Nucleus accumbens (tissue), 56 donors: ENCODE data around the gene MINK1.
"Not testable (repeated sequence)": the region's sequence is repeated elsewhere in the genome, so short reads cannot be mapped to it uniquely, and the experiment has no call there.

Experiments used
- DNase-seq, 56 donors: peaks; one replicate each; lab custom pipeline; 2025; lab: John Stamatoyannopoulos, UW

Gene MINK1

DNA sequence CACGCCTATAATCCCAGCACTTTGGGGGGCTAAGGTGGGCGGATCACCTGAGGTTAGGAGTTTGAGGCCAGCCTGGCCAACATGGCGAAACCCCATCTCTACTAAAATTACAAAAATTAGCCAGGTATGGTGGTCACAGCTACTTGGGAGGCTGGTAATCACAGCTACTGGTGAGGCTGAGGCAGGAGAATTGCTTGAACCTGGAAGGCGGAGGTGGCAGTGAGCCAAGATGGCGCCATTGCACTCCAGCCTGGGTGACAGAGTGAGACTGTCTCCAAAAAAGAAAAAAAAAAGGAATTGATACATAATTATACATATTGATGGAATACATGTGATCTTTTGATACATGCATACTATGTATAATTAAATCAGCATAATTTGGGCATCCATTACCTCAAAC lies 34.4 kb downstream of the MINK1 start:
- DNase-seq: not testable (repeated sequence)

DNA sequence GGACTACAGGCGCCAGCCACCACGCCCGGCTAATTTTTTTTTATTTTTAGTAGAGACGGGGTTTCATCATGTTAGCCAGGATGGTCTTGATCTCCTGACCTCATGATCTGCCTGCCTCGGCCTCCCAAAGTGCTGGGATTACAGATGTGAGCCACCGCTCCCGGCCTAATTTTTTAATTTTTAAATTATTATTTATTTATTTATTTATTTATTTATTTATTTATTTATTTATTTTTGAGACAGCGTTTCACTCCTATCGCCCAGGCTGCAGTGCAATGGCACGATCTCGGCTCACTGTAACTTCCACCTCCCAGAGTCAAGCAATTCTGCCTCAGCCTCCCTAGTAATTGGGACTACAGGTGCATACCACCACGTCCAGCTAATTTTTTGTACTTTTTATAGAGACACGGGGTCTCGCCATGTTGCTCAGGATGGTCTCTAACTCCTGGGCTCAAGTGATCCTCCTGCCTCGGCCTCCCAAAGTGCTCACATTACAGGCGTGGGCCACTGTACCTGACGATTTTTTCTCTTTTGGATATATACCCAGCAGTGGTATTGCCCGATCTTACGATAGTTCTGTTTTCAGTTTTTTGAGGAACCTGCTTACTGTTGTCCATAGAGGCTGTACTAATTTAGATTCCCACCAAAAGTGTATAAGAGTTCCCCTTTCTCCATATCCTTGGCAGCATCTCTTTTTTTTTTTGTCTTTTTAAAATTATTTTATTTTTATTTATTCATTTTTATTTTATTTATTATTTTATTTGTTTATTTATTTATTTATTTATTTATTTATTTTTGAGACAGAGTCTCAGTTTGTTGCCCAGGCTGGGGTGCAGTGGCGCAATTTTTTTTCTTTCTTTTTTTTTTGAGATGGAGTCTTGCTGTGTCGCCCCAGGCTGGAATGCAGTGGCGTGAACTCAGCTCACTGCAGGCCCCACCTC lies 36.2 kb downstream of the MINK1 start:
- DNase-seq: not testable (repeated sequence)

DNA sequence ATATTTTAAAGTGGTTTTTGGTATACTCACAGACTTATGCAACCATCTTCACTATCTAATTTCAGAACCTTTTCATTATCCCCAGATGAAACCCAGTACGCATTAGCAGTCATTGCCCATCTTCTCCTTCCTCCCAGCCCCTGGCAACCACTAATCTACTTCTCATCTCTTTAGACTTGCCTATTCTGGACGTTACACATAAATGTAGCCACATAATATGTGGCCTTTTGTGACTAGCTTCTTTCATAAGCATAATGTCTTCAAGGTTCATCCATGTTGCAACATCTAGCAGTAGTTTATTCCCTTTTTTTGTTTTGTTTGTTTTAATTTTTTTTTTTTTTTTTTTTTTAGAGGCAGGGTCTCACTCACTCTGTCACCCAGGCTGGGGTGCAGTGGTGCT lies 37.7 kb downstream of the MINK1 start:
- DNase-seq: no peak

DNA sequence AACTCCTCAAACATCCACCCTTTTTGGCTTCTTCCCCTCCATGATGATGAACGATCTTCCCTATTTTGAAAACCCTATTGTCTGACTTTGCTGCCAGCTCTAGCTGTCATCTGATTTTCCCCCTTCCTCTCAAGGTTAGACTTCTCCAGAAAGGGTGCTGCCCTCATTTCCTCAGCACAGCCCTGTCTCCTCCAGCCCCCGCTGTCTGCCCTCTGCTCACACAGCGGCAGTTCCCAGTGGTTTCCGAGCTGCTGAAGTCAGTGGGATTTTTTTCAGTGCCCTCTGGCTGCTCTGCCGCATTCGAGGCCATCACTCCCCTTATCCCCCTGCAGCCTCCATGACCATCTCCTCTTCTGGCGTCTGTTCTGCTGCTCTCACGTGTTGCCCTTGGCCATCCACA lies 39.6 kb downstream of the MINK1 start:
- DNase-seq: peak in 34 of 56 donors; percentile 6 to 73 (median 26)

DNA sequence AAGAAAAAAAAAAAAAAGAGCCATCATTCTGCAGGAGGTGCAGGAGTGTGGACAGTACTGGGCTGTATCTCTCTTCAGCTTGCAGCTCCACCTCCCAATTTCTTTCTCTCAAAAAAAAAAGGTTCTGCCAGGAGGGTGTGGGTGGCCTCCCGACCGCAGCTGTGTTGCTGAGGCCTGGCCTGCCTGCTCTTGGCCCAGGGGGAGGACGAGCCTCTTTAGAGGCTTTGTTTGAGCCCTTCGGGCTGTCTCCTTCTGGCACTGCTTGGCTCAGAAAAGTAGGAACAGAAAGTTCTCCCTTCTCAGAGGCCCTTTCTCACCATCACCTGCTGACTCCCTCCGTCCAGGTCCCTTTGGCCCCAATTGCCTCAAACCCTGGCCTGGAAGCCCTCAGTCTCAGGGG lies 43.9 kb downstream of the MINK1 start:
- DNase-seq: peak in 44 of 56 donors; percentile 8 to 78 (median 40)

DNA sequence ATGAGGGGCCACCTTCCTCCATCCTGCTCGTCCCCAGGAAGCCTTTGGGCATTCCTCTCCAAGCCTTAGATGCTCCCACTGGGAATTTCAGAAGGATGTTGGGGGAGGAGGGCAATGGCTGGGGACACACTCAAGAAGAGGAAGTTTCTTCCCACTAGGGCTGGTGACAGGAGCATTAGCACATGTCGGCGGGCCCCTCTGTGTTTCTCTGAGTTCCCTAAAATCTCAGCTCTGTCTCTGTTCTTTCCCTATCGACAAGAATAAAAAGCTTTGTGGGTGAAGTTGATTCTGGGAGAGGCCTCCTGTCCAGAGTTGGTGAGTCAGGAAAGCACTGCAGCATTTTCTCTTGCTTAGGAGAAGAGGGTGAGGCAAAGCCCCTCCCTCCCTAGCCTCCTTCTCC lies 46.5 kb downstream of the MINK1 start:
- peak in 1 of 56 donors; percentile 10 for DNase-seq

DNA sequence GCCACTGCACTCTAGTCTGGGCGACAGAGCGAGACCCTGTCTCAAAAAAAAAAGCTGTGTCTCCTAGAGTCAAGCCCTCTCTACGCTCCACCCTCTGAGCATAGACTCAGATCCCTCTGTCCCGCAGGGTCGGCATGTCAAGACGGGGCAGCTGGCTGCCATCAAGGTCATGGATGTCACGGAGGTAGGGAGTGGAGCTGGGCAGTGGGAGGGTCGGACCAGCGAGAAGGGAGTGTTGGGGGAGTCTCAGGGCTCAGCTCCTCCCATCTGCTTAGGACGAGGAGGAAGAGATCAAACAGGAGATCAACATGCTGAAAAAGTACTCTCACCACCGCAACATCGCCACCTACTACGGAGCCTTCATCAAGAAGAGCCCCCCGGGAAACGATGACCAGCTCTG lies 47.7 kb downstream of the MINK1 start:
- no peak for DNase-seq

DNA sequence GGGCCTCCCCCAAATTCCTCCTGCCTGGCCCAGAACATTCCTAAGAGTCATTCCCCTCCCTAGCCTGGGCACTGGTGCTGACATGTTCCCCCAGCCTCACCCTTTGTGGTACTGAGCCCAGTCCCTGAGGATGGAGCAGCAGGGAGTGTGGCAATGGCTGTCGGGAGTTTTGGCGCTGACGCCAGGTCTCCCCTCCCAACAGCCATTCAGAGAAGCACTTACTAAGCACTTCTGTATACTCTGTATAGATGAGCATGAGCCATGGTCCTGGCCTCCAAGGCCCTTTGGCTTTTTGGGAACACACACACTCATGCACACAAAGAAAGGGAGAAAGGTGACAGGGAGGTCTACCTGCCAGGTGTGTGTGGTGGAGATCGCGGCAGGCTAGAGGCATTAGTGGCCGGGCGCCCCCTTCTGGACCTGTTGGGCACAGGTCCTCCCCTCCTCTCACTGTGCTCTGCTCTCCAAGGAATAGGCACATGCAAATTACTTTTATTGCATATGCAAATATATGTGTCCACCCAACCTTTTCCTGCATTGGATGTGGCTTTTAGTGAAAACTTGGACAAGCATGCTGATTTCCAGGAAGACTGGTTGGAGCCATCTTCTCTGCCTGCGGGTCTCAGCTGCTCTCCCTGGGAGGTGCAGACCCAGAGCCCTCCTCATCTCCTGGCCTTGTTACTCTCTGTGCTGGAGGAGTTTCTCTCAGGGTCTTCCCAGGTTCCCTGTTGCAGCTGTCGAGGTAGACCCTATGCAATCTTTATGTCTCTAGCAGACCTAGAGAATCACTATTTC lies 48.8 kb downstream of the MINK1 start:
- peak in 42 of 56 donors; percentile 13 to 75 (median 38) for DNase-seq

DNA sequence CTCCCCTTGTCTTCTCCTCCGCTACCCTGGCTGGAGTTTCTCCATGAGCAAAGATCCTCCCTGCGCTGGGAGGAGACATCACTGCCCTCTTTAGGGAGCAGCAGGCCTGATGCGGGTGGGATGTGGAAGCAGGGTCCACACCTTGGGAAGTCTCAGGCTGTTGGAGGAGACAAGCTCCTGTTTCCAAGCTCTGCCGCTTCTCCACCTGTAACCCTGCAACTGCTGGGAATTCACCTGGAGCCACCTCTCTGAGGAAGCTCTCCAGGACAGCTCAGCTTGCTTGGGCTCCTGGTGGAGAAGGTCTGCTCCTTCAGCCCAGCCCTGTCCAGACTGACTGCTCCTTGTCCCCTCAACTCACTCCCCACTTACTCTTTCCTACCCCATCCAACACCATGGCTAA lies 51.3 kb downstream of the MINK1 start:
- DNase-seq: no peak

DNA sequence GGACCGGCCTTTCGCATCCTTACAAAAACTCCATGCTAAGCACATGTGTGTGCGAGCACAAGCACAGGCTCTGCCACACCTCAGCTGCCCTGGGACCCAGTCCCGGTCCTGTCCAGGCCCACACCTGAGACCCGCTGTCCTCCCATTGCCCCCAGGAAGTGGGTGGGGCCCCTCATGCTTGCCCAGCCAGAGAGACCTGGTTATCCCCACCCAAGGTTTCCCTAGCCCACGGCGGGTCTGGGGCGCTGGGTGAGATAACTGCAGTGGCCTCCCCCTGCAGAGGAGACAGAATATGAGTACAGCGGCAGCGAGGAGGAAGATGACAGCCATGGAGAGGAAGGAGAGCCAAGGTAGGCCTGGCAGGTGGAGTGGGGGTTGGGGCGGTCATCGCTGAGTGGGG lies 53.7 kb downstream of the MINK1 start:
- no peak for DNase-seq

DNA sequence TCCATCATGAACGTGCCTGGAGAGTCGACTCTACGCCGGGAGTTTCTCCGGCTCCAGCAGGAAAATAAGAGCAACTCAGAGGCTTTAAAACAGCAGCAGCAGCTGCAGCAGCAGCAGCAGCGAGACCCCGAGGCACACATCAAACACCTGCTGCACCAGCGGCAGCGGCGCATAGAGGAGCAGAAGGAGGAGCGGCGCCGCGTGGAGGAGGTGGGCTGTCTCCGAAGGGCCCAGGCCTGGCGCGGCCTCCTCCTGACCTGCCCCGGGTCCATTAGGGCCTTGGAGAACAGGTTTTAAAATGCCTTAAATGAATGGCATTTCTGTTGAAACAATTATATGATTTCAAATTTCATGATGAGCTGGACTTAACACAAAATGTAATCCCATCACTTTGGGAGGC lies 54.4 kb downstream of the MINK1 start:
- no peak for DNase-seq

DNA sequence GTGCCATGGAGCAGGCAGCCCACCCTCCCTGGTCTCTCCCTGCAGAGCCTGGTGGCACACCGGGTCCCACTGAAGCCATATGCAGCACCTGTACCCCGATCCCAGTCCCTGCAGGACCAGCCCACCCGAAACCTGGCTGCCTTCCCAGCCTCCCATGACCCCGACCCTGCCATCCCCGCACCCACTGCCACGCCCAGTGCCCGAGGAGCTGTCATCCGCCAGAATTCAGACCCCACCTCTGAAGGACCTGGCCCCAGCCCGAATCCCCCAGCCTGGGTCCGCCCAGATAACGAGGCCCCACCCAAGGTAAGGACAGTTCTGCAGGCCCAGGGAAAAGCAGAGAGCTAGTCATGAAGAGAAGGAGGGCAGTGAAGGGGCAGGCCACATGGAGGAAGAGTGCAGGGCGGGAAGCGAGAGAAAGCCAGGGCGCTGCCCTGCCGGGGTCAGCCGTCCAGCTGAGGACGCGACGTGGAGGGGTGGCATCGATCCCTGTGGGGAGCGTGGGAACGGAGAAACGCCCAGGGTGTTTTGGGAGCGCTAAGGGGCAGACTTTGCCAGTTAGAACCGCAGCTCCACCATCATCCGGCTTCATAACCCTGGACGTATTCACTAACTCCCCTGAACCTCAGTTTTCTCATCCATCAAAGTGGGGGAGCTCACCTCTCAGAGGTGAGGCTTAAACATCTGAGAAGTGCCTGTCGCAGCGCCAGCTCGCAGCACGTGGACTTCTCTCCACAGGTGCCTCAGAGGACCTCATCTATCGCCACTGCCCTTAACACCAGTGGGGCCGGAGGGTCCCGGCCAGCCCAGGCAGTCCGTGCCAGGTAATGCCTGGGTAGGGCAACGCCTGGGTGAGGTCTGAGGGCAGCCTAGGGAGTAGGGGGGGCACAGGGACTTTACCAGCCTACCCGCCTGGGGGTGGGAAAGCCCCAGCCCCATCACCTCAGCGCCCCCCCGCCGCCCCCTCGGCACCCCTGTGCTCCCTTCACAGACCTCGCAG lies 58.6 kb downstream of the MINK1 start:
- no peak for DNase-seq

DNA sequence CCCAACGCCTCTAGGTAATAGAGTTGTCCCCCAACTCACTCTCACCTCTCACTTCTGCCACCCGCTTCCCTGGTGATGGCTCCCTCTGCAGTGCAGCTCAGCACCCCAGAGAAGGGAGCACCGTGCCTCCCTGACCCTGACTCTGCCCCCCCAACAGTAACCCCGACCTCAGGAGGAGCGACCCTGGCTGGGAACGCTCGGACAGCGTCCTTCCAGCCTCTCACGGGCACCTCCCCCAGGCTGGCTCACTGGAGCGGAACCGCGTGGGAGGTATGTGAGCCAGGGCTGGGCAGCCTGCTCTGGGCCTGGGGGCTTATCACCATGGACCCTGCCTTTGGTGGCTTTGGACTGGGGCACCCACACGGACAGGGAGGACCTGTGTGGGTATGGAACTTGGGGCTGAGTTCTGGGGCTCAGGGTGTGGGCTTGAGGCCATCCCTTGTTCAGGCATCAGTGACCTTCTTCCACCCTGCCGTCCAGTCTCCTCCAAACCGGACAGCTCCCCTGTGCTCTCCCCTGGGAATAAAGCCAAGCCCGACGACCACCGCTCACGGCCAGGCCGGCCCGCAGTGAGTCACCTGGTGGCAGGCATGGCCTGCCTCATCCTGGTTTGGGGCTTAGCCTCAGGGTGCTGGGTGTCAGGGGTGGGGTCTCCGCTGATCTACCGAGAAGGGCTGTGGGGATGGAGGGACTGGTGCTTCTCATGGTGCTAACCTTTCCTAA lies 59.5 kb downstream of the MINK1 start:
- no peak for DNase-seq

DNA sequence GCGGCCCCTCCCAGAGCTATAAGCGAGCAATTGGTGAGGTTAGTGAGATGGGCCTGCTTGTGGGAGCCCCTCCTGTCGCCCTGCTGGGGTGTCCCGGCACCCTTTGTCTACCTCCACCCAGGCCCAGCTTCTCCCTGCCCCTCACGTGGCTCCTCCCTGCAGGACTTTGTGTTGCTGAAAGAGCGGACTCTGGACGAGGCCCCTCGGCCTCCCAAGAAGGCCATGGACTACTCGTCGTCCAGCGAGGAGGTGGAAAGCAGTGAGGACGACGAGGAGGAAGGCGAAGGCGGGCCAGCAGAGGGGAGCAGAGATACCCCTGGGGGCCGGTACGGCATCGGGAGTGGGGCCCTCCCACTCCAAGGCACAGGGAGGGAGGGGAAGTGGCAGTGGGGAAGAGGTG lies 60.1 kb downstream of the MINK1 start:
- DNase-seq: no peak

DNA sequence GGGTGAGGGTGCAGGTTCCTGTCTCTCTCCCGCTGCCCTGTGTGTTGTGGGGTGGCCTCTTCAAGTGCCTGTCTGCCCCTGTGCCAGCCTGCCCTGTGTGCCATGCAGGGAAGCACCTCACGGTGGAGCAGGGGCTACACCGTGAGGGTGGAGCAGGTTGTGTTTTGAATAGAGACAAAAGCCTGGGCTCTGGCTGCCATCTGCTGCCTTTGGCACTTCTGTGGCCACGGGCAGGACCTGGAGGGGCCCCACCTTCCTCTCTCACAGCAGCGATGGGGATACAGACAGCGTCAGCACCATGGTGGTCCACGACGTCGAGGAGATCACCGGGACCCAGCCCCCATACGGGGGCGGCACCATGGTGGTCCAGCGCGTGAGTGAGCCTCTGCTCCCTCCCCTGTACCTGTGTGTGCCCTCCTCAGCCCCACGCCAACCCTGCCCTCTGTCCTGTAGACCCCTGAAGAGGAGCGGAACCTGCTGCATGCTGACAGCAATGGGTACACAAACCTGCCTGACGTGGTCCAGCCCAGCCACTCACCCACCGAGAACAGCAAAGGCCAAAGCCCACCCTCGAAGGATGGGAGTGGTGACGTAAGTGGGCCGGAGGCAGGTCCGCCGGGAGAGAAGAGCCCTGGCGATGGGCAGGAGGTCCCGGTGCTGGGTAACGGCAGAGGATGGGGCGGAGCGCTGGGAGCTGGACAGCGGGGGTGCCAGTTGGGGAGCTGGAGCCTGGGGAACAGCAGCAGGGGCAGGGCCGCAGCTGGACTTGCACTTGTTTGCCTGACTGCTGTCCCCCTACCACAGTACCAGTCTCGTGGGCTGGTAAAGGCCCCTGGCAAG lies 60.8 kb downstream of the MINK1 start:
- DNase-seq: no peak

DNA sequence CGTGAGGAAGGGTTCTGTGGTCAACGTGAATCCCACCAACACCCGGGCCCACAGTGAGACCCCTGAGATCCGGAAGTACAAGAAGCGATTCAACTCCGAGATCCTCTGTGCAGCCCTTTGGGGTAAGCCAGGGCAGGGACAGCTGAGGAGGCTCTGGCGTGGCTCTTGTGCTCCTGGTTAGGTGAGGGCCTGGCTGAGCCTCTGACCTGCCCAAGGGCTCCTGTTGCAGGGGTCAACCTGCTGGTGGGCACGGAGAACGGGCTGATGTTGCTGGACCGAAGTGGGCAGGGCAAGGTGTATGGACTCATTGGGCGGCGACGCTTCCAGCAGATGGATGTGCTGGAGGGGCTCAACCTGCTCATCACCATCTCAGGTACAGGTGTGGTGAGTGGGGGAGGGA lies 62.0 kb downstream of the MINK1 start:
- no peak for DNase-seq

DNA sequence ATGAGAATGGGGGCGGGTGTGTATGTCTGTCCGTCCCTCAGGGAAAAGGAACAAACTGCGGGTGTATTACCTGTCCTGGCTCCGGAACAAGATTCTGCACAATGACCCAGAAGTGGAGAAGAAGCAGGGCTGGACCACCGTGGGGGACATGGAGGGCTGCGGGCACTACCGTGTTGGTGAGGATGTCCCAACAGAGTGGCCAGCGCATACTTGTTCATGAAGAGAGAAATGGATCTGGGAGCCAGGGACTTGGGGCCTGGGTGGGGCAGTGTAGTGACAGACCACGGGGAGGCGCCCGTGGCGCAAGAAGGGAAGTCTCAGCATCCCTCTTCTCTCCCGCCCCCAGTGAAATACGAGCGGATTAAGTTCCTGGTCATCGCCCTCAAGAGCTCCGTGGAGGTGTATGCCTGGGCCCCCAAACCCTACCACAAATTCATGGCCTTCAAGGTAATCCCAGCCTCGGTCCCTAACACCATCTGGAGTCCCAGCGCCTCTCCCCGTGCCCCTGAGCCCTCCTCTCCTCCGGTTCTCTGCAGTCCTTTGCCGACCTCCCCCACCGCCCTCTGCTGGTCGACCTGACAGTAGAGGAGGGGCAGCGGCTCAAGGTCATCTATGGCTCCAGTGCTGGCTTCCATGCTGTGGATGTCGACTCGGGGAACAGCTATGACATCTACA lies 62.7 kb downstream of the MINK1 start:
- DNase-seq: no peak
